DOHH2 (cell line): ENCODE results near the gene DBN1.

ENCODE experiments used
- H3F3A ChIP-seq: fragments of 200-600 bp; sonication (generic), shearing (Covaris generic); 2 replicates; pipeline ENCODE4 v1.6.0; 2016; ENCODE audit warnings: antibody characterized with exemption, mild to moderate bottlenecking; ENCODE audit not compliant: control insufficient read depth, insufficient read depth
- H3K27ac ChIP-seq: fragments of 200-600 bp; sonication (generic); 2 replicates; pipeline ENCODE4 v1.5.1; 2014; ENCODE audit warnings: low read depth, mild to moderate bottlenecking, low read length, moderate library complexity
- H3K27me3 ChIP-seq: fragments of 200-600 bp; sonication (generic); 2 replicates; pipeline ENCODE4 v1.6.1; 2014; ENCODE audit warnings: mild to moderate bottlenecking, low read length, mixed read lengths; ENCODE audit not compliant: control insufficient read depth
- H3K36me3 ChIP-seq: fragments of 200-600 bp; sonication (generic); 2 replicates; pipeline ENCODE4 v1.6.1; 2014; ENCODE audit warnings: mild to moderate bottlenecking, low read length, moderate library complexity, mixed read lengths; ENCODE audit not compliant: control insufficient read depth
- H3K4me1 ChIP-seq: fragments of 200-600 bp; sonication (generic); 2 replicates; pipeline ENCODE4 v1.6.1; 2014; ENCODE audit warnings: mild to moderate bottlenecking, low read length, mixed read lengths; ENCODE audit not compliant: control insufficient read depth
- H3K4me2 ChIP-seq: fragments of 200-600 bp; sonication (generic); 2 replicates; pipeline ENCODE4 v1.6.0; 2014; ENCODE audit warnings: mild to moderate bottlenecking, low read length, moderate library complexity
- H3K4me3 ChIP-seq: fragments of 200-600 bp; sonication (generic); 2 replicates; pipeline ENCODE4 v1.5.1; 2014; ENCODE audit warnings: mild to moderate bottlenecking, low read length, mixed read lengths
- H3K79me2 ChIP-seq: fragments of 200-600 bp; sonication (generic); 2 replicates; pipeline ENCODE4 v1.6.1; 2014; ENCODE audit warnings: mild to moderate bottlenecking, low read length, mixed read lengths; ENCODE audit not compliant: control insufficient read depth
- H3K9me2 ChIP-seq: fragments of 200-600 bp; sonication (generic); replicated peaks from 2 replicates; pipeline ENCODE4 v1.6.1; 2014; ENCODE audit warnings: mild to moderate bottlenecking, low read length, mixed read lengths; ENCODE audit not compliant: control insufficient read depth
- H3K9me3 ChIP-seq: fragments of 200-600 bp; sonication (generic); 2 replicates; pipeline ENCODE4 v1.6.1; 2014; ENCODE audit warnings: antibody characterized with exemption, low read length, mixed read lengths; ENCODE audit not compliant: control insufficient read depth, insufficient read depth
- H4K20me1 ChIP-seq: fragments of 200-600 bp; sonication (generic); 2 replicates; pipeline ENCODE4 v1.6.0; 2014; ENCODE audit warnings: low read depth, mild to moderate bottlenecking, antibody characterized with exemption, low read length, moderate library complexity; ENCODE audit not compliant: control insufficient read depth, insufficient read depth
- CTCF ChIP-seq: fragments of 200-600 bp; sonication (generic); IDR thresholded peaks from one replicate; pipeline ENCODE4 v1.5.1; 2014; ENCODE audit warnings: antibody characterized with exemption, mild to moderate bottlenecking, low read depth, low read length; ENCODE audit not compliant: poor library complexity, severe bottlenecking
- EZH2phosphoT487 ChIP-seq: fragments of 200-600 bp; sonication (generic); IDR thresholded peaks from 2 replicates; pipeline ENCODE4 v1.6.1; 2017; ENCODE audit warnings: borderline replicate concordance, mild to moderate bottlenecking, antibody characterized with exemption, low read length, moderate library complexity, mixed read lengths

The DBN1 gene

GRCh38 chr5:177459357-177459756 is 14.1 kb downstream of the DBN1 start:
- Histone ChIP-seq H3K9me2 (no peaks in the 10 kb centered on the region), H3K4me3 (no peak overlapping the region), H3F3A (peaks cover 13% of the 10 kb centered on the region), H3K4me1 (peaks cover 26% of the 10 kb centered on the region), H4K20me1 (0 out of 2 replicates have a peak, but pooled peaks cover 3% of the 10 kb centered on the region), H3K27ac (no peak overlapping the region), H3K9me3 (no peaks in the 10 kb centered on the region), H3K27me3 (no peaks in the 10 kb centered on the region), H3K36me3 (peaks cover 22% of the 10 kb centered on the region), H3K4me2 (no peak overlapping the region), H3K79me2 (no peaks in the 10 kb centered on the region)
- TF ChIP-seq EZH2phosphoT487 = no peak

GRCh38 chr5:177458912-177459350 is 14.5 kb downstream of the DBN1 start:
- Histone ChIP-seq H3K9me2 (no peaks in the 10 kb centered on the region), H3K27ac (no peak overlapping the region), H3K9me3 (no peaks in the 10 kb centered on the region), H3K27me3 (no peaks in the 10 kb centered on the region), H3F3A (peaks cover 13% of the 10 kb centered on the region), H3K36me3 (peaks cover 23% of the 10 kb centered on the region), H3K4me3 (no peak overlapping the region), H3K4me2 (no peak overlapping the region), H4K20me1 (0 out of 2 replicates have a peak, but pooled peaks cover 3% of the 10 kb centered on the region), H3K79me2 (peaks cover 3% of the 10 kb centered on the region), H3K4me1 (peaks cover 30% of the 10 kb centered on the region)
- TF ChIP-seq EZH2phosphoT487 = no peak
- TF ChIP-seq CTCF = no peak

- Histone ChIP-seq H4K20me1 (peaks cover 5% of the 10 kb centered on the region; the same call in 1 of the 2 replicates), H3K4me1 (peaks cover 39% of the 10 kb centered on the region), H3K27me3 (no peaks in the 10 kb centered on the region), H3K4me2 (no peak overlapping the region), H3K4me3 (no peak overlapping the region), H3K36me3 (peaks cover 32% of the 10 kb centered on the region), H3K9me3 (no peaks in the 10 kb centered on the region), H3K27ac (no peak overlapping the region), H3F3A (peaks cover 13% of the 10 kb centered on the region), H3K79me2 (peaks cover 11% of the 10 kb centered on the region), H3K9me2 (no peaks in the 10 kb centered on the region)
- TF ChIP-seq CTCF (no peak), EZH2phosphoT487 (no peak)
These were observed 15.4 kb downstream of the DBN1 start for GRCh38 chr5:177457852-177458681.
